ENCODE data around the gene NR1D1.

The NR1D1 gene

DNA sequence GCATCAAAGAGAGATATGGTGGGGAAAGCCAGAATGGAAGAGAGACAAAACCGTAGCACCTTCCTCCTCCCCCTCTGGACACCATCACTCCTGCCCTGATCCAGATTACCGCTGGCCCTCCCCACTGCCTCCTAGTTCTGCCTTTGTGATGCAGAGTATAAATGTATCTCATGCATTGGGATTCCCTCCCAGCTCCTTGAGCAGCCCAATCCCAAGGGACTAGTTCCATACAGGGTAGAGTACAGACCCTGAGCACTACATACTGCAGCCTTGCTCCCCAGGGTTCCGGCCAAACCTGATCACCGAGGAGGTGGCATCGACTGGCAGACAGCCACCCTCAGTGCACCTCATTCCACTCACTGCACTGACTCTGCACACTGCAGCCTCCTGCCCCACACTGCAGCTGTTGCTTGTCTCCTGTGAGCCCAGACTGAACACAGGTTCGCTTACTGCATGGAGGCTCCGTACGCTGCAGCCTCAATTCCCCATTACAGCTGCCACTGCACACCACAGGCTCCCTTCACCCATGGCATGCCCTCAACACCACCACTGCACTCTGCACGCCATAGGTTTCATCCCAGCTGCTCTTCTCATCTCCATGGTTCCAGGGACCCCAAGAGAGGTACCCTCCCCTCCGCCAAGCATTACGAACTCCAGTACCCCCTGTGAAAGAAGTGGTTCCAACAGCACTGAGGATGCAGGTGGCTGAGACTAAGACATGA lies 39.3 kb downstream of the NR1D1 start:
- no peak for DNase-seq

GRCh38 chr17:40059729-40060475 lies 40.5 kb downstream of the NR1D1 start:
- no peak for DNase-seq

GRCh38 chr17:40058865-40059264 lies 41.5 kb downstream of the NR1D1 start:
- no peak for DNase-seq

DNA sequence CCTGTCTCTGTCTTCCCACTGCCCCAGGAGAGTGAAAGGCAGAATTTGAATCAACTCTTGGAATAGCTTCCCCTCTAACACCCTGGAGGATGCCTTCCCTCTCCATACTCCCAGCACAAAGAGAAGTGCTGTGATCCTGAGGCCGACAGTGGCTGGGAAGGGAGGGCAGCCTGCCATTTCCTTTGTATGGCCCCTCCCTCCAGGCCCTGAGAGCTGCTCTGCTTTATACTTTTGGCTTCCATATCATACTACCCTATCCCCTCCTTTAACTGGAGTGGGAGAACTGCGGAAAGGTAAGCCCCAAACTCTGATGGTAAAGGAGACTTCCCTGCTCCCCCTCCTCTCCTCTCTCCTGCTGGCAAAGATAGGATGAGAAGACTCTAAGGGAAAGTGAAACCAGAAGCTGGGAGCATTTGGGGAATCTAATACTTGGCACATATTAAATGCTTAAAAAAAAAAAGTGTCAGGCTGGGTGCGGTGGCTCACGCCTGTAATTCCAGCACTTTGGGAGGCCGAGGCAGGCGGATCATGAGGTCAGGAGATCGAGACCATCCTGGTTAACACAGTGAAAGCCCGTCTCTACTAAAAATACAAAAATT lies 42.1 kb downstream of the NR1D1 start:
- no peak for DNase-seq

GRCh38 chr17:40056379-40057015 lies 43.9 kb downstream of the NR1D1 start:
- no peak for DNase-seq

Data from NCI-H748 treated with DMSO at 0.1 percent for 48 hours (cell line).